ENCODE measurements around the gene PCDHA1. TPM values are rescaled to one million over a fixed set of nuclear protein-coding genes. Genes with fewer than 3 reads are reported as not detected.

Gene PCDHA1
- total RNA-seq, 1 donor from 2014 or later = under 0.01 TPM

- peak; percentile 71 to 85 for DNase-seq (ENCODE audit: low read depth in 2 of 2)
Observed at GRCh38 chr5:141040771-141041426, 255.0 kb downstream of the PCDHA1 start.

DNA sequence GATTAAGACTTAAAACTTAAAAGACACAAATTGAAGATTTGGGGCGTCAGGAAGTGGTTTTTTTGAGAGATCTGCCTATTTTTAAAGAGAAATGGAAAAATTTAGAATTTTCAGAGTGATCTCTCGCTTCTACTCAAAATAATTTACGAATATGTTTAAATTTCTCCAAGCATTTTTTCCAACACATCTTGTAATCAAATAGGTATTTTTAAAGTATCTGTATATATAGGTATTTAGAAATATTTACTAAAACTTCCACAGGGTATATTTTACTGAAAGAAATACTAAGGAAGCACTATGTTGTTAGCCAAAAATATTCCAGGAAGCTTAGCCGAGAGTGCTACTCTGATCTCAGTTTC is 255.5 kb downstream of the PCDHA1 start:
- no peak for DNase-seq (ENCODE audit: low read depth in 2 of 2)

DNA sequence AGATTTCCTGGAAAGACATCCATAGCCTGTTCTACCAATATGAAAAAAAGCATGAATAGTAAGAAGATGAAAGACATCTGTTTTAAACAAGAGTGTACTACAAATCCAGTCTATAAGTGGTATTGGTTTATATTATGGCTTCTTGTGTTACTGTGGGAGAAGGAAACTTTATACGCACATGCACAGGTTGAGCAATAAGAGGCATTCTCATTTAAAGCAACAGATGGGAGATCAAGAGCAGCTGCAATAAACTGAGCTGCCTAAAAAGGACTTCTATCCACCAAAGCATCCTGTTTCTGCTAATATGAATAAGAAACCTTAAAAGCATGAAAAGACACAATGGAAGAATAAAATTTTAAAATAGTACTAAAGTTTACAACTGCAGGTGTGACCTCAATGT is 256.6 kb downstream of the PCDHA1 start:
- no peak for DNase-seq (ENCODE audit: low read depth in 2 of 2)

DNA sequence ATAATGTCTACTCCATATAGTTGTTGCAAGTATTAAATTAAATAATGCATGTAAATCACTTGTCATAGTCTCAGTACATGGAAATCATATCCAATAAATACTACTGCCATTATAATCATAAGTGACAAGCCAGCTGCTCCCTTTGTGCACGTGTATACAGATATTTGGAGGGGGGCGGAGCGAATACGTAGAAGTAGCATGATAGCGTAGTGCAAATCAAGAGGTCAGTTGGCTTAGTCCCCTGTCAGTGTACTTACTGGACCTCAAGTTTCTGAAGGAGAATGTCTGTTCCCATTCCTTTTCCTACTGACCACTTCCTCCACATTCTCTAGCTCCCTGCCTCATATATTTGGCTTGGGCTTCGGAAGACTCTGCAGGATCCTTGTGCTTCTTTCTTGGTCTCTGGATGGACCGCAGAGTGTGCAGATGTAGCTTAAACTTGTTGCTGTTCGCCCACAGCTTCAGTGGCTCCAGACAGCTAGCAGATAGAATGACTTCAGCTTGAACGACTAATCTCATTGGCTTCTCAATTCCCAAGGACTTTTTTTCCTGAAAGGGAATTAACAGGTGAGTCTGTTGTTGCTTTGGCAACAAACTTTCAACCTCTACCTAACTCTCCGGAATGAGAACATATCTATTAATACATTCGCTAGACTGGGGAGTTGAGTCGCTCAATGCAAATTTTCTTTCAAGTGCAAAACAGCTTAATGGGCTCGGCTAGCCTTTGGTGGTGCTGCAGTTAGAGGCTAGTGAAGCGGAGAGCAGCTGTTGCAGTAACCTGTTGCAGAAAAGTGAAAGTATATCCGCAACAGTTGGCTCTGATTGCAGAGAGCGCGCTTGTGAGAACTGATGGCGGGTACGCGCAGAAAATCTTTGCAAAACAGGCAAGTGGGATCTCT is 264.9 kb downstream of the PCDHA1 start, which contains the start of gene PCDHB1:
PCDHB1 (plus strand) TSS at position 753 of the 899 bp plus-strand sequence; CDS start at position 850, 97 bp downstream.
- no peak for DNase-seq (ENCODE audit: low read depth in 2 of 2)

DNA sequence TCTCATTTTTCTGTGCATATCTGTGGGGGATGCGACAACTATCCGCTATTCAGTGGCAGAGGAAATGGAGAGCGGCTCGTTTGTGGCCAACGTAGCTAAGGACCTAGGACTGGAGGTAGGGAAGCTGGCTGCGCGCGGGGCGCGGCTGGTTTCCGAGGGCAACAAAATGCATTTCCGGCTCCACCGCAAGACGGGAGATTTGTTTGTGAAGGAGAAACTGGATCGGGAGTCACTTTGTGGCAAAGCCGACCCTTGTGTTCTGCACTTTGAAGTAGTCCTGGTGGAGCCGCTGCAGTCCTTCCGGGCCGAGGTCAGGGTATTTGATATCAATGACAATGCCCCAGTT is 265.6 kb downstream of the PCDHA1 start:
- DNase-seq (ENCODE audit: low read depth in 2 of 2) = no peak

Other genes starting within 250 kb of the PCDHA1 start
- 0.87 and 1.2 TPM in 2 replicates for gene EIF4EBP3, start 238.5 kb upstream of the PCDHA1 start, total RNA-seq
- gene SRA1, start 228.7 kb upstream of the PCDHA1 start, total RNA-seq = 16.3 and 20.6 TPM in 2 replicates
- gene APBB3, start 221.5 kb upstream of the PCDHA1 start, total RNA-seq = 3.3 and 6.7 TPM in 2 replicates
- 12.4 and 21.8 TPM in 2 replicates for gene SLC35A4, start 221.3 kb upstream of the PCDHA1 start, total RNA-seq
- gene CD14, start 153.0 kb upstream of the PCDHA1 start, total RNA-seq = 1.1 and 2.8 TPM in 2 replicates
- gene TMCO6, start 146.7 kb upstream of the PCDHA1 start, total RNA-seq = 8.1 and 10.5 TPM in 2 replicates
- gene NDUFA2, start 138.5 kb upstream of the PCDHA1 start, total RNA-seq = 70.0 and 90.3 TPM in 2 replicates
- 47.7 and 55.8 TPM in 2 replicates for gene IK, start 138.3 kb upstream of the PCDHA1 start, total RNA-seq
- 19.8 and 28.2 TPM in 2 replicates for gene WDR55, start 121.2 kb upstream of the PCDHA1 start, total RNA-seq
- under 0.01 and 0.22 TPM in 2 replicates for gene DND1, start 112.6 kb upstream of the PCDHA1 start, total RNA-seq
- 43.1 and 46.4 TPM in 2 replicates for gene HARS1, start 94.8 kb upstream of the PCDHA1 start, total RNA-seq
- 21.0 and 21.1 TPM in 2 replicates for gene HARS2, start 94.7 kb upstream of the PCDHA1 start, total RNA-seq
- gene ZMAT2, start 85.7 kb upstream of the PCDHA1 start, total RNA-seq = 34.0 and 54.8 TPM in 2 replicates
- gene PCDHA2, start 8.7 kb downstream of the PCDHA1 start, total RNA-seq = under 0.01 TPM in 2 replicates
- 0.20 and 0.22 TPM in 2 replicates for gene PCDHA3, start 14.9 kb downstream of the PCDHA1 start, total RNA-seq
- under 0.01 TPM in 2 replicates for gene PCDHA4, start 20.9 kb downstream of the PCDHA1 start, total RNA-seq
- under 0.01 TPM in 2 replicates for gene PCDHA5, start 35.5 kb downstream of the PCDHA1 start, total RNA-seq
- 0.20 and 0.22 TPM in 2 replicates for gene PCDHA6, start 41.8 kb downstream of the PCDHA1 start, total RNA-seq
- gene PCDHA7, start 48.1 kb downstream of the PCDHA1 start, total RNA-seq = 0.20 and 0.22 TPM in 2 replicates
- under 0.01 TPM in 1 of 2 replicates, not detected in the other for gene PCDHA8, start 55.0 kb downstream of the PCDHA1 start, total RNA-seq
- under 0.01 TPM in 2 replicates for gene PCDHA9, start 62.2 kb downstream of the PCDHA1 start, total RNA-seq
- gene PCDHA10, start 69.8 kb downstream of the PCDHA1 start, total RNA-seq = under 0.01 TPM in 2 replicates
- under 0.01 and 0.20 TPM in 2 replicates for gene PCDHA11, start 82.8 kb downstream of the PCDHA1 start, total RNA-seq
- gene PCDHA12, start 89.2 kb downstream of the PCDHA1 start, total RNA-seq = under 0.01 TPM in 1 of 2 replicates, not detected in the other
- under 0.01 TPM in 1 of 2 replicates, not detected in the other for gene PCDHA13, start 96.0 kb downstream of the PCDHA1 start, total RNA-seq
- under 0.01 TPM in 2 replicates for gene PCDHAC1, start 140.2 kb downstream of the PCDHA1 start, total RNA-seq
- 0.20 and 0.22 TPM in 2 replicates for gene PCDHAC2, start 180.3 kb downstream of the PCDHA1 start, total RNA-seq